Stimulated activated CD4-positive, alpha-beta T cell treated with anti-CD3 and anti-CD28 coated beads, Interleukin-12 subunit alpha, Interleukin-12 subunit beta, amount 100 ng/mL, for 24 hours (primary cell): ENCODE measurements around the gene ADSS2.
"Not testable (repeated sequence)": the region's sequence is repeated elsewhere in the genome, so short reads cannot be mapped to it uniquely, and the experiment has no call there.

ENCODE experiments used
- DNase-seq, 2 experiments: peaks; one replicate each; pipeline ENCODE4 v3.0.0-alpha.2; 2020; ENCODE audit warnings: low read depth in 2 of 2

ADSS2 gene

DNA sequence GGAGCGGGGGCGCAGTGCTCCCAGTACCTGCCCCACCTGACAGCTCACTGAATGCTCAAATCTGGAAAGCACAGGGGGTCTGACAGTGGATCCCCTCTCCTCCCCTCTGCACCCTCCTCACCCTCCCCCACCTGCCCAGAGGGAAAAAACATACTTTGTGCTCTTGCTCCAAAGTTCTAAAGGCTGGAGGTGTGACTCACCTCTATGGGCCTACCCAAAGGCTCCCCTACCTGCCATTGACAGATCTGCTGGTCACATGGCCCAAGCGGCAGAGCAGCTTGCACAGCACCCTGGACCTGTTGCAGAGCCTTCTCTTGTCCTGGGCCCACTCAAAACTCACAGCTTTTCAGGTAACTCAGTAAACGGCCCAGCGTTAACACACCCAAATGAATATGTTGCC lies 55.7 kb downstream of the ADSS2 start:
- no peak for DNase-seq

DNA sequence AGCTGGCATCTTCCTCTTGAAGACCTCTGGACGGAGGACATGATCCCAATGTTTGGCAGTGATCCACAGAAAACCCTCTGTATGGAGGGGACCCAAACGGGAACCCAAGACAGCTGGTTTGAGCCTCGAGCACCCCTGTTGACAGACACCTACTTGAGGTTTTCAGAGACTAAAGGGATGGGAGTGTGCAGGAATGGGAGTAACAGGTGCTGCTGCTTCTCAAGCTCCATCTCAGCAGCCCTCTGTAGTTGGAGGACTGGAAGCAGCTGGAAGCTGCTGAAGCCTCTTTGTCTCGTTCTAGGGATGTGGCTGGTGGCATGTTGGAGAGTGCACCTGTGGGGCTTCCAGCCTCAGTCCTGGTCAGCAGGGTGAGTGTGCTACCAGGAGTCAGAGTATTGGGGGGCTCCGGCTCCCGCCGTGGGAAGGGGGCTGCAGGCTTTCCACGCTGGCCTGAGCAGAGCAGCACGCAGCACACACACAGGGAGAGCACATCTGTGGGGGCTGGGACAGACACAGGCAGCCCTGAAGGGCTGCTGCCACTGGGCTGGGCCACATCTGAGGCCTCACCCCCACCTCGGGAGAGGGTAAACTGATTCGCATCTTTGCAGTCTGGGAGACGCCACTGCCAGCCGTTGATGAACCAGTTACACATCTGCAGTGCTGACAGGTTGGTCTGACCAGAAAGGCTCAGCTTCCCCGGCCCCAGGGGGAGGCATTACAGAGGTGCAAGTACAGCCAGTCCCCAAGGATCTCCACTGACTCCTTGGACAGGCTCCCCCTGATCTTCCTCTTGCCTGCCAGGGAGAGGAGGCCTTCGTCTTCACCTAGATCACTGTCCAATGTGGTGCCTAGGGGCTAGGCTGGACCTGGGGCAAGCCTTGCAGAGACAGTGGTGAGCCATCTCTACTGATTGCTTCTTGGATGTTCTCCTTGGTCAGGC lies 56.6 kb downstream of the ADSS2 start:
- DNase-seq, result no peak

DNA sequence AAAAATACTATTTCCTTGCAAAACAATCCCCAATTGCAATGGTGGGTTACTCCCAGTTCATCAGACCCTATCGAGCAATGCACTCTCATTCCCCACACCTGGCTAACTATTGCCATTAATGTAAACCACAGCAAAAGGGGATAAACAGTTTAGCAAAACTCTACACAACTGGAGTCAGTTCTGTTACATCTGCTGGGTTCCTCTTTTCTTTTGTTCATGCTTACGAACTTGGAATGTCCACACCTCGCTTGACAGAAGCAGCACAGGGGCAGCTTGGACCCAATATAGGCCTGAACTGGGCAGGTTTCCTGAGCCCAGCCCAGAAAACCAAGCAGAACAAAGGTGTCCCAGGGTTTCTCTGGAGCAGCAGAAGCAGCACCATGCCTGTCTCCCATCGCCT lies 57.4 kb downstream of the ADSS2 start:
- DNase-seq, result no peak

- DNase-seq, result no peak
These were observed 58.0 kb downstream of the ADSS2 start for GRCh38 chr1:244393604-244394176.

DNA sequence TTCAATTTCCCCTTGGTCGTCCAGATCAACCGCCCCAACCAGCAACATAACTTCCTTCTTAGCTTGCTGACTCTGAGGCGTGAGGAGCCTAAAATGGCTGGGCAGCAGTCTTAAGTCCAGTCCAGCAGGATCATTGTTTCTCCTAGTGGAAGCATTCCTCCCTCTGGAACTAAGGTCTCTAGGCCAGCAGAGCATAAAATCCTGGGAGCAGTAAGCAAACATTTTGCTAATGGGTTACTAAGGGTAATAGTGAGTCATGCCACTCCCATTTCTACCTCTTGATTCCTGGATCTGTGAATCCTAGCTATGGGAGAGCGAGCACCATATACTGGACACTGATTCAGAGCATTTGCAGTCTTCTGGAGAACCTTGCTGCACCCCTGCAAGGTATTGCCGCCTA lies 59.9 kb downstream of the ADSS2 start:
- no peak for DNase-seq

DNA sequence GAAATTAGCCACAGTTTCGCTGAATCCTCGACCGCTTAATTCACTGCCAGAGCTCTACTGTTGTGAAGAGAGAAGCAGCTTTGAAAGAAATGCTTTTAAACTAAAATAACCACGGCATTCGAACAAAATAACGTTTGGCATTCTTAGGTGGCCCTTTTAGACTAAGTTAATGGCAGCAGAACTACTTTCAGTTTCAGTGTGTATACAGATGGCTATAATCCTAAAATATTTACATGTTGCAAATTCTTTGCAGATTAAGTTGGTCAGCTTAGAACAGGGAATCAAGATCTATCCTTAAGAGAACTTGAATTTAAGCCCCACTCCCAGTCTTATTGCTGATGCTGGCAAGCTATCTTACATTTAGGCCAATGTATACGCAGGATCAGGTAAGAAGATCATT lies 62.7 kb downstream of the ADSS2 start:
- DNase-seq, result no peak

- no peak for DNase-seq
These were observed 64.3 kb downstream of the ADSS2 start for GRCh38 chr1:244387415-244387814.

DNA sequence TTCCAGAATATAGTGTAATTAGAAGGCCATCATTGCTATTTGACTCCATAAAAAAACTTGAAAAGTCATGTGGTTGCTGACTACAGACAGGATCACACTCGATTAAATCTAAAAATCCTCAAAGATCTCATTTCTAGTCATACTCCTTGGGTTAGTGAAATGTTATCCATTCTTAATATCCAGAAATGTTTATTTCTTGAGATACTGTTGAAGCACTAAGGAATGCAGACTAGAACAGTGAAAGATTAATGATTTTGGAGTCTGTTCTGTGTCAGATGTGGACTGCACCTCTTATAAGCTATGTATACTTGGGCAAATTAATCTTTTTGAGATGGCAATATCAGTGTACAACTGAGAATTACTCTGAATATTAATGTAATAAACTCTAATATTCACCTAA lies 65.1 kb downstream of the ADSS2 start:
- DNase-seq, result no peak

DNA sequence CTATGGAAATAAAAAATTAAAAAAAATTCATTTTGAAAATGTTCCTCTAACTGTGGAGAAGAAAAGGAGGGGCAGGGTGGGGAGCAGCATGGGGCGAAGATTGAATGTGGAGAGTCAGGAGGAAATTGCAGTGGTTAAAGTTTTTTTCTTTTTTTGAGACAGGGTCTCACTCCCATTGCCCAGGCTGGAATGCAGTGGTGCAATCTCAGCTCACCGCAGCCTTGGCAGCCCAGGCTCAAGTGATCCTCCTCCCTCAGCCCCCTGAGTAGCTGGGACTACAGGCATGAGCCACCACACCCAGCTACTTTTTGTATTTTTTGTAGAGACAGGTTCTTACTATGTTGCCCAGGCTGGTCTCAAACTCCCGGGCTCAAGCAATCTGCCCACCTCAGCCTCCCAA lies 67.6 kb downstream of the ADSS2 start:
- no peak for DNase-seq

DNA sequence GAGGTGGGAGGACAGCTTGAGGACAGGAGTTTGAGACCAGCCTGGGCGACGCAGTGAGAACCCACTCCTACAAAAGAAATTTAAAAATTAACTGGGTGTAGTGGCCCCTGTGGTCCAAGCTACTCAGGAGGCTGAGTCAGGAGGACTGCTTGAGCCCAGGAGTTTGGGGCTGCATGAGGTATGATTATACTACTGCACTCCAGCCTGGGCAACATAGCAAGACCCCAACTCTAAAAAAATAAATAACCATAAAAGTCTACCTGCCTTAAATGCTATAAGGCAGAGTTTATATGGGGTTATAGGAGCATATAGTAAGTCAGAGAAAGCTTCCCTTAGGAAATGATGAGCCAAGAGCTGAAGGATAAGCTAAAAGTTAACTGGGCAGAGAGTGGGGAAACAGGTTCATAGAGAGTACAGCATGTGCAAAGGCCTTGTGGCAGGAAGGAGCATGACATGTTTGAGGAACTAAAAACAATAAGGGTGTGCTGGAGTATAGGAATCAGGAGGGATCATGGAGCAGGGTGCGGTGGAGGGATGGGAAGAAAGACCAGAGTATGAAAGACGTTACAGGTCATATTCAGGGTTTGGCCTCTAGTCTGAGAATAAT lies 68.3 kb downstream of the ADSS2 start:
- DNase-seq, result no peak

- no peak for DNase-seq
These were observed 69.7 kb downstream of the ADSS2 start for GRCh38 chr1:244381878-244382565.

DNA sequence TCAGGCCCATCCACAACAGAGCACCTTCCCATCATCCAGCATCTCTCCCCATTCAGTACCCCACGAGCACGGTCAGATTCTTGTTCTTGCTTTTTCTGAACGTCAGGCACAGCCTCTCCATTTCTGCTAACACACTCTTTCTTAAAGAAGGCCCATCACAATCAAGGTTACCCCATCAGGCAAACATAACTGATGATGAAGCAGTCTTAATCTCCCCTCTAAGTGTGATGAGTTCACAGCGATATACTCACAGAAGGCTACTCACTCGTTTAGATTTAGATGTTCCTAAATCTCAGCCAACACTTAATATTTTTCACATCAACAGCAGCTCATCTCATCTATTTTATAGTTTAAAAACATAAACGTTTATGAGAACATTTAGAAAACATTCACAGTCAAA lies 75.6 kb downstream of the ADSS2 start:
- no peak for DNase-seq

- no peak for DNase-seq
These were observed 76.7 kb downstream of the ADSS2 start for GRCh38 chr1:244375051-244375450.

DNA sequence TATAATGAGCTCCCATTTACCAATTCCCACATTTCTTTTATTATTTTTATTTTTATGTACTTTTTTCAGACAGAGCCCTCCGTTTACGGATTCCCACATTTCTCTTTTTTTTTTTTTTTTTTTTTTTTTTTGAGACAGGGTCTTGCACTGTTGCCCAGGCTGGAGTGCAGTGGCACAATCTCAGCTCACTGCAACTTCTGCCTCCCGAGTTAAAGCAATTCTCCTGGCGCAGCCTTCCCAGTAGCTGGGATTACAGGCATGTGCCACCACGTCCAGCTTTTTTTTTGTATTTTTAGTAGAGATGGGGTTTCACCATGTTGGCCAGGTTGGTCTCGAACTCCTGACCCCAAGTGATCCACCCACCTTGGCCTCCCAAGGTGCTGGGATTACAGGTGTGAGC lies 77.2 kb downstream of the ADSS2 start:
- not testable (repeated sequence) for DNase-seq

DNA sequence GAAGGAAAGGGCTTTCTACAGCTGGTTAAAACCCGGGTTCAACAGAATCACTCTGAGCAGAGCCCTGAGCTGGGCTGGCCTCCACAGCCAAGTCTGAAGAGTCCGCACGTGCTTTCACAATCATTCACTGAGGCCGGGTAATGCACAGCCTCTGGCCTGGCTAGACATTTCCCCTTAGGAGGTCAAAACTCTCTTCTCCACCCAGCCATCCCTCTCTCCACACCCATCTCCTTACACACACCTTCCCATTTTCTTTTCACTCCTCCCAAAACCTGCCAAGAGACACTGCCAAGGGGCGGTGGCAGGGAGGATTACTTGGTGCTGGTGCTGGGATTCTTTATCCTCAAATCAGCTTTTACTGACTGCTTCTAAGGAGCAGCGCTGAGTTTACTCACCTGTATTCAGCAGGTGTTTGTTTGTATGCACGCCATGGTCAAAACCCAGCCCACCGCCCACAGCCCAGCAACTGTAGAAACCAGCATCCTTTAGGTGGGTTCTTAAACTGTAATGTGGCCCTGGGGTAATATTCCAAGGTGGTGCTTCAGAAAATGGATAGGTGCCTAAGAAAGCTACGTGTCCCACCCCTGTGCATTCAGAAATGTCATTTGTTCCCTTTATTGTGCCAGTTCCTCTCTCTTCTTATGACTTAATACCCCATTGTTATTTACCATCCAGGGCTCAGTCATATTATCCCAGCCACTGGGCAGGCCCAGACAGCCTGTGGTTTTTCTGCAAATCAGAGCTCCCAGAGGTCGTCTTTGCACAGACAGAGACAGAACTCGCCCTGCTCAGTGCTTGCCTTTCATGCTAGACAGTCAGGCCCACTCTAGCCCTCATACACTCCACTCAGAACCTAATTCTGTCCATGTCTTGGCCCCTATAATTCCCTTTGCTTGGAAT lies 80.2 kb downstream of the ADSS2 start:
- no peak for DNase-seq

DNA sequence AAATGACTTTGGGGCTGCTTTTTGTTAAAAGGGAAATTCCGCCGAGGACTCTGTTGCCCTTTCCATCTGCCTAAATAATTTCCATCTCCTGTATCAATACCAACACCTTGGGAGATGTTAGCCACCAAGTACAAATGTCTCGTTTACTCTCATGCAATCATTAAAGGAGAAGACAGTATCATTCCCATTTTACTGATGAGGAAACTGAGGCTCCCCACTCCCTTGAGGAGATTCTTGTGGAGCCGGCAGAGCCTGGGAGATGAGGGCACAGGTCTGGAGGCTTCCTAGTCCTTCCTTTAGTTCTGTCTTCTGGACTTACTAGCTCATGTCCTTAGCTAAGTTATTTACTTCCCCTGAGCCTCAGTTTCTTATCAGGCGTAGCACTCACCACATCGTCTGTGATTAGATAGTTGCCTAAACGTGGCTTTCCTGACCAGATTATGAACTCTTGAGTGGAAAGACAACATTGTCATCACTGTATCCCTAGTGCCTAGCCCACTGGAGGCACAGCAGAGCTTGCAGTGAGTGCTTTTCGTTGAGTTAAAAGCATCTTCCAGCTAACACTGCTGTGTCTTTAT lies 81.6 kb downstream of the ADSS2 start:
- DNase-seq, result no peak

DNA sequence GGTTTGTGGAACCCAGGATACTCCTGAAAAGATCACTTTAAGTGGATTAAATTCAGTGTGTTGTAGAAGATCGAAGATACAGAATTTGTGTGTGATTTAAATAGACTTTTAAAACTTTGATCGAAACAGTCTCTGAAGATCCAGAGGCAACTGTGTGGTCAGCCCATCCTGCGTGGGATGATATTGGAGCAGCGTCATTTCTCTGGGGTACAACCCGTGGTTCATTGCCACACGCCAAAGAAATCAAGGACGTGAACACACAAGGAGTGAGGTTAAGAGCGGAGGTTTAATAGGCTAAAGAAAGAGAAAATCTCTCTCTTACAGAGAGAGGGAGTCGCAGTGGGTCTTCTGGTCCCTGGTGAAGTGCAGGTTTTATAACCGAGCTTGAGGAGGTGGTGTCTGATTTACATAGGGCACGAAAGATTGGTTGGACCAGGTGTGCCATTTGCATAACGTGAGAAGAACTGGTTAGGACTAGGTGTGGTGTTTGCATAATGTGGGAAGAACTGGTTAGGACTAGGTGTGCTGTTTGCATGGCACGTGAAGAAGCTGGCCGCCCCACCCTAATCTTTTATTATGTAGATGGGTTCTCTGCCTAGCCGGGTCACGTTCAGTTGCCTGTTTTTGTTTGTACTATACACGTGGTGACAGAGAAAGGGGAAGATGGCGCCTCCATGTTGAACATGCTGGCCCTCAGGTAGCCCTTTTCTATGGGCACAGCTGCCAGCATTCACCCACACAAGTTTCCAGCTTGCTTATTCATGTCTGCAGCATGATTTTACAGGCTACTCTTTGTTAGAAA lies 82.3 kb downstream of the ADSS2 start:
- DNase-seq, result no peak

- no peak for DNase-seq
These were observed 83.4 kb downstream of the ADSS2 start for GRCh38 chr1:244368279-244368678.

GRCh38 chr1:244367399-244368114 lies 84.2 kb downstream of the ADSS2 start:
- no peak for DNase-seq
